A673 (cell line): ENCODE results near the gene IQGAP2. TPM values are rescaled to one million over a fixed set of nuclear protein-coding genes. Genes with fewer than 3 reads are reported as not detected.

Experiments
- BruUV-seq: library from RNA; stranded (reverse); fragments of 400-500 nt; replicated peaks from 2 replicates; lab custom pipeline; 2021; lab: Mats Ljungman, UMichigan
- CTCF ChIA-PET: fragments of 300-600 bp; sonication (Branson Sonifier 250); formaldehyde crosslinking; loops from one replicate; lab custom pipeline; 2022; ENCODE audit warnings: antibody characterized with exemption; lab: Charles Lee
- POLR2A ChIA-PET: fragments of 300-600 bp; sonication (Branson Sonifier 250); formaldehyde crosslinking; loops from one replicate; lab custom pipeline; 2022; ENCODE audit warnings: antibody characterized with exemption; ENCODE audit not compliant: low non-redundant PET; lab: Charles Lee
- DNase-seq: peaks from one replicate; pipeline ENCODE4 v3.0.0-alpha.2; 2015; ENCODE audit warnings: low spot score
- H3K27ac ChIP-seq: fragments of 200-600 bp; sonication (generic); 2 replicates; pipeline ENCODE4 v1.5.1; 2016; ENCODE audit warnings: mixed run types, low read depth, mild to moderate bottlenecking, mixed read lengths, antibody characterized with exemption, low read length; ENCODE audit not compliant: poor library complexity, severe bottlenecking
- H3K27me3 ChIP-seq: fragments of 200-600 bp; sonication (generic); replicated peaks from 2 replicates; pipeline ENCODE4 v1.6.1; 2017; ENCODE audit warnings: mixed run types, low read depth, mild to moderate bottlenecking, mixed read lengths, antibody characterized with exemption, low read length; ENCODE audit not compliant: insufficient read depth, poor library complexity
- H3K36me3 ChIP-seq: fragments of 200-600 bp; sonication (generic); 2 replicates; pipeline ENCODE4 v1.6.1; 2016; ENCODE audit warnings: mixed run types, mild to moderate bottlenecking, mixed read lengths, antibody characterized with exemption, low read length; ENCODE audit not compliant: insufficient read depth, poor library complexity, severe bottlenecking
- H3K4me1 ChIP-seq: fragments of 200-600 bp; sonication (generic); 2 replicates; pipeline ENCODE4 v1.6.1; 2017; ENCODE audit warnings: mixed run types, mild to moderate bottlenecking, mixed read lengths, antibody characterized with exemption, low read length; ENCODE audit not compliant: insufficient read depth, poor library complexity, severe bottlenecking
- H3K4me3 ChIP-seq: fragments of 200-600 bp; sonication (generic); 2 replicates; pipeline ENCODE4 v1.5.1; 2016; ENCODE audit warnings: low read depth, mixed run types, mild to moderate bottlenecking, mixed read lengths, low read length; ENCODE audit not compliant: poor library complexity, severe bottlenecking
- H3K9me3 ChIP-seq: fragments of 200-600 bp; sonication (generic); 2 replicates; pipeline ENCODE4 v1.6.1; 2016; ENCODE audit warnings: mixed run types, low read depth, mild to moderate bottlenecking, mixed read lengths, antibody characterized with exemption, low read length; ENCODE audit not compliant: poor library complexity, severe bottlenecking
- EZH2 ChIP-seq: fragments of 200-600 bp; sonication (generic); IDR thresholded peaks from 2 replicates; pipeline ENCODE4 v1.6.1; 2017; ENCODE audit warnings: borderline replicate concordance, low read depth, mild to moderate bottlenecking, mixed read lengths, antibody characterized with exemption, low read length; ENCODE audit not compliant: poor library complexity, severe bottlenecking
- intact Hi-C: fragments of 100-400 bp; cut with micrococcal nuclease; formaldehyde crosslinking; loops from one replicate; pipeline ENCODE4 v1.10.0; 2022; ENCODE audit not compliant: unreplicated experiment
- total RNA-seq: library from RNA; stranded (reverse); gene quantifications from 2 replicates; pipeline ENCODE4 v1.2.3, GENCODE V29; 2021
- TF ChIP-seq, protein P1 (sequence below): fragments of 300-800, 200-600 bp; sonication (generic); conservative IDR thresholded peaks from 2 replicates; pipeline ENCODE4 v1.5.1; 2017; ENCODE audit warnings: low read depth, mild to moderate bottlenecking, antibody characterized with exemption, low read length, moderate library complexity, mixed read lengths

The IQGAP2 gene
- total RNA-seq, 1 experiment from 2014 or later = 26.8 TPM

DNA sequence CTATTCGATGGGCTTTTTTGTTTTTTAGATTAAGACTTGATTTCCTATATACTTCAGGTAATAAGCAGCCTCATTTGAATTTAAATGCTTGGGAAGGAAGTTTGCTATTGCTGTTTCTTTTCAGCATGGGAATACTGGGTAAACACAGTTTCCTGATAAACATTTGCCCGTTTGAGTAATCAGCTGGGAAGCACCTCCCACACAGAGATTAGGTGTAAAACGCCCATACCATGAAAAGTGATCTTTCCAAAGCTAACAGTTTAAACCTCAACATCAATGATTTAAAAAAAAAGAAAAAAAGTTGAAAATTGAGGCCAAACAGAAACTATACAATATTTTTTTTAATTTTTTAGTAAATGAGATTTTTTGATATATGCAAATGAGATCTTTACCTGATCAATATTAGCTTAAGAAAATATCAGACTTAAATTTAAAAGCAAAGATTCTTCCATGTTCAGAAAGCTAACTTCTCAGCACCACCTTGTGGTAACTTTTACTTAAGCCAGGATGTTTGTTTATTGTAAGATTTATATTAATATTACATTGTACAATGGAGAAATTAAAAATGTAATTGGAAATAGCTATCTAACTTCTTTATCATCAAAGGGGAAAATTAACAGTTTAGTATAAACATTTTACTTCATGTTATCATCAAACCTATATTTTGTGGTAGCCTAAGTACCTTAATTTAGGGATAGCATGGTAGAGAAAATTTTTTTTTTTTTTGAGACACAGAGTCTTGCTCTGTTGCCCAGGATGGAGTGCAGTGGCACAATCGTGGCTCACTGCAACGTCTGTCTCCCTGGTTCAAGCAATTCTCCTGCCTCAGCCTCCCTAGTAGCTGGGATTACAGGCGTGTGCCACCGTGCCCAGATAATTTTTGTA, 180.3 kb downstream of the IQGAP2 start:
- H3K27ac ChIP-seq = no peak overlapping the region
- TF ChIP-seq, protein P1, sequence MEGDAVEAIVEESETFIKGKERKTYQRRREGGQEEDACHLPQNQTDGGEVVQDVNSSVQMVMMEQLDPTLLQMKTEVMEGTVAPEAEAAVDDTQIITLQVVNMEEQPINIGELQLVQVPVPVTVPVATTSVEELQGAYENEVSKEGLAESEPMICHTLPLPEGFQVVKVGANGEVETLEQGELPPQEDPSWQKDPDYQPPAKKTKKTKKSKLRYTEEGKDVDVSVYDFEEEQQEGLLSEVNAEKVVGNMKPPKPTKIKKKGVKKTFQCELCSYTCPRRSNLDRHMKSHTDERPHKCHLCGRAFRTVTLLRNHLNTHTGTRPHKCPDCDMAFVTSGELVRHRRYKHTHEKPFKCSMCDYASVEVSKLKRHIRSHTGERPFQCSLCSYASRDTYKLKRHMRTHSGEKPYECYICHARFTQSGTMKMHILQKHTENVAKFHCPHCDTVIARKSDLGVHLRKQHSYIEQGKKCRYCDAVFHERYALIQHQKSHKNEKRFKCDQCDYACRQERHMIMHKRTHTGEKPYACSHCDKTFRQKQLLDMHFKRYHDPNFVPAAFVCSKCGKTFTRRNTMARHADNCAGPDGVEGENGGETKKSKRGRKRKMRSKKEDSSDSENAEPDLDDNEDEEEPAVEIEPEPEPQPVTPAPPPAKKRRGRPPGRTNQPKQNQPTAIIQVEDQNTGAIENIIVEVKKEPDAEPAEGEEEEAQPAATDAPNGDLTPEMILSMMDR = peak; percentile 63
- TF ChIP-seq EZH2 = no peak
- ChIA-PET POLR2A (no interaction called here), CTCF (interaction anchor here (0.6 to 1.8 kb wide), 7 partner anchors 33 to 848 kb away, joined by 3 to 18 read pairs (median 3); partner anchors contain the start of gene IQGAP2)
- no peak overlapping the region for H3K4me3 ChIP-seq
- no peaks in the 10 kb centered on the region for H3K27me3 ChIP-seq
- no peaks in the 10 kb centered on the region for H3K36me3 ChIP-seq
- H3K9me3 ChIP-seq = no peaks in the 10 kb centered on the region
- DNase-seq = peak; percentile 31
- peaks cover 5% of the 10 kb centered on the region for H3K4me1 ChIP-seq
- intact Hi-C loops = no loop called here
- no TSS peak for BruUV-seq

DNA sequence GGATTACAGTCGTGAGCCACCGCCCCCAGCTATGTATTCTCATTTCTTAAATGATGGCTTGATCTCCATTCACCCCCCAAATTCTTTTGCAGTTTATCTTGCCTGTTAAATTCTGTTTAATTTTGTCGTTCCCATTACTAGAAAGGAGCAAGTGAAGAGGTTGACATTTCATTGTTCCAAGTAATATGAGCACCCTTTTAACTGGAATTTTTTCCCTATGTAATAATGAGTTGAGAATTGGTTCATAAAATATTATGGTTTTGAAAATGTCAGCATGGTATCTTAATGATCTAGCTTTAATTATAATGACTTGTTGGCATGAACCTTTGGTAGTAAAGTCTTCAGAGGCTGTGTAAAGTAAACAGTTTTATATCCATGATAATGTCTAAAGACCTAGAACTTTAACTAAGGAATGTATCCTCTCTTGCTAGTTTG, 182.7 kb downstream of the IQGAP2 start:
- no peaks in the 10 kb centered on the region for H3K36me3 ChIP-seq
- no peak for DNase-seq
- BruUV-seq = no TSS peak
- CTCF ChIA-PET = no interaction called here
- no peak for TF ChIP-seq EZH2
- TF ChIP-seq, protein P1 = no peak
- H3K4me1 ChIP-seq = peaks cover 5% of the 10 kb centered on the region
- no peaks in the 10 kb centered on the region for H3K27me3 ChIP-seq
- intact Hi-C loops = no loop called here
- H3K4me3 ChIP-seq = no peak overlapping the region
- no peak overlapping the region for H3K27ac ChIP-seq
- POLR2A ChIA-PET = no interaction called here
- H3K9me3 ChIP-seq = no peaks in the 10 kb centered on the region

DNA sequence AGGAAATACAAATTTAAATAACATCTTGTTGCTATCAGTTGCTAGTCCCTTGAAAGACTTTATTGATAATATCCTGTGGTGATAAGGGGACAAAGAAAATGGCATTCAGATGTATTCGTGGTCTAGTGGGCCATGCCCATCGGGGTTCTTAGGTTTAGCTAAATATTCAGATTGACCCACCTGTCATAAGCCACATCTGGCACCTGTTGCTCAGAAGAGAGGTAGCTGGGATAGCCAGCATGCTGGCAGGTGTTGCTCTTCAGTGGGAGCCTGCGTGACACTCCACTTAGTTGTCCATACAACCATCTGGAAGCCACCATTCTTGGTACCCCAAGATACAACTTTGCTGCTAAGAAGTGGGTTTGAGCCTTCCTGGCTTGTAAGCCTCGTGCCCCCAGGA, 183.4 kb downstream of the IQGAP2 start:
- intact Hi-C loops = no loop called here
- ChIA-PET CTCF (no interaction called here), POLR2A (no interaction called here)
- Histone ChIP-seq H3K4me1 (peaks cover 5% of the 10 kb centered on the region), H3K27ac (no peak overlapping the region), H3K9me3 (no peaks in the 10 kb centered on the region), H3K36me3 (no peaks in the 10 kb centered on the region), H3K27me3 (no peaks in the 10 kb centered on the region), H3K4me3 (no peak overlapping the region)
- TF ChIP-seq EZH2 = no peak
- DNase-seq = no peak
- no TSS peak for BruUV-seq
